ENCODE data around the gene SPATA9. TPM values are rescaled to one million over a fixed set of nuclear protein-coding genes. Genes with fewer than 3 reads are reported as not detected.
A peak's percentile ranks its signal among the peaks of the same experiment; 100 is the strongest.

Gene SPATA9
- total RNA-seq, 1 experiment from 2014 or later = 0.34 TPM

GRCh38 chr5:95624368-95624767 lies 58.4 kb downstream of the SPATA9 start:
- POLR2A ChIA-PET = no interaction called here
- no peaks in the 10 kb centered on the region for H3K36me3 Mint-ChIP-seq (ENCODE audit: insufficient read depth, unreplicated experiment)
- H3K27me3 Mint-ChIP-seq (ENCODE audit: insufficient read depth, unreplicated experiment) = peaks cover 9% of the 10 kb centered on the region
- H3K4me1 Mint-ChIP-seq (ENCODE audit: low read depth, unreplicated experiment) = no peaks in the 10 kb centered on the region
- H3K9me3 ChIP-seq = no peaks in the 10 kb centered on the region
- no TSS peak for BruUV-seq (replicated peaks)
- no peak for DNase-seq
- intact Hi-C loops (cut with micrococcal nuclease; ENCODE audit: unreplicated experiment) = no loop called here
- CTCF ChIA-PET = no interaction called here
- H3K27me3 ChIP-seq (replicated peaks; ENCODE audit: control insufficient read depth, insufficient read depth, low read length) = no peaks in the 10 kb centered on the region
- no peak overlapping the region for H3K4me3 Mint-ChIP-seq (ENCODE audit: unreplicated experiment)
- H3K36me3 ChIP-seq (ENCODE audit: control insufficient read depth, insufficient read depth, low read length) = no peaks in the 10 kb centered on the region
- no peak overlapping the region for H3K4me3 ChIP-seq (ENCODE audit: low read depth, low read length)
- TF ChIP-seq, protein P1, sequence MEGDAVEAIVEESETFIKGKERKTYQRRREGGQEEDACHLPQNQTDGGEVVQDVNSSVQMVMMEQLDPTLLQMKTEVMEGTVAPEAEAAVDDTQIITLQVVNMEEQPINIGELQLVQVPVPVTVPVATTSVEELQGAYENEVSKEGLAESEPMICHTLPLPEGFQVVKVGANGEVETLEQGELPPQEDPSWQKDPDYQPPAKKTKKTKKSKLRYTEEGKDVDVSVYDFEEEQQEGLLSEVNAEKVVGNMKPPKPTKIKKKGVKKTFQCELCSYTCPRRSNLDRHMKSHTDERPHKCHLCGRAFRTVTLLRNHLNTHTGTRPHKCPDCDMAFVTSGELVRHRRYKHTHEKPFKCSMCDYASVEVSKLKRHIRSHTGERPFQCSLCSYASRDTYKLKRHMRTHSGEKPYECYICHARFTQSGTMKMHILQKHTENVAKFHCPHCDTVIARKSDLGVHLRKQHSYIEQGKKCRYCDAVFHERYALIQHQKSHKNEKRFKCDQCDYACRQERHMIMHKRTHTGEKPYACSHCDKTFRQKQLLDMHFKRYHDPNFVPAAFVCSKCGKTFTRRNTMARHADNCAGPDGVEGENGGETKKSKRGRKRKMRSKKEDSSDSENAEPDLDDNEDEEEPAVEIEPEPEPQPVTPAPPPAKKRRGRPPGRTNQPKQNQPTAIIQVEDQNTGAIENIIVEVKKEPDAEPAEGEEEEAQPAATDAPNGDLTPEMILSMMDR (IDR thresholded peaks at IDR 0.05; ENCODE audit: insufficient read depth in 1 of 2, low read depth in 1 of 2, low read length in 1 of 2, severe bottlenecking in 1 of 2, unreplicated experiment in 1 of 2) = no peak
- peaks cover 3% of the 10 kb centered on the region for H3K9me3 Mint-ChIP-seq (ENCODE audit: unreplicated experiment)
- no peaks in the 10 kb centered on the region for H3K4me1 ChIP-seq
- no peak overlapping the region for H3K27ac Mint-ChIP-seq (ENCODE audit: unreplicated experiment)

GRCh38 chr5:95623706-95624105 lies 59.1 kb downstream of the SPATA9 start:
- Mint-ChIP-seq H3K4me3 (ENCODE audit: unreplicated experiment) (no peak overlapping the region), H3K4me1 (ENCODE audit: low read depth, unreplicated experiment) (no peaks in the 10 kb centered on the region), H3K27ac (ENCODE audit: unreplicated experiment) (no peak overlapping the region), H3K36me3 (ENCODE audit: insufficient read depth, unreplicated experiment) (no peaks in the 10 kb centered on the region), H3K9me3 (ENCODE audit: unreplicated experiment) (no peaks in the 10 kb centered on the region), H3K27me3 (ENCODE audit: insufficient read depth, unreplicated experiment) (peaks cover 9% of the 10 kb centered on the region)
- intact Hi-C loops (cut with micrococcal nuclease; ENCODE audit: unreplicated experiment) = no loop called here
- Histone ChIP-seq H3K36me3 (ENCODE audit: control insufficient read depth, insufficient read depth, low read length) (no peaks in the 10 kb centered on the region), H3K9me3 (no peaks in the 10 kb centered on the region), H3K4me3 (ENCODE audit: low read depth, low read length) (no peak overlapping the region), H3K27me3 (replicated peaks; ENCODE audit: control insufficient read depth, insufficient read depth, low read length) (no peaks in the 10 kb centered on the region), H3K4me1 (no peaks in the 10 kb centered on the region)
- POLR2A ChIA-PET = no interaction called here
- CTCF ChIA-PET = no interaction called here
- no TSS peak for BruUV-seq (replicated peaks)
- DNase-seq = no peak
- TF ChIP-seq, protein P1 (IDR thresholded peaks at IDR 0.05; ENCODE audit: insufficient read depth in 1 of 2, low read depth in 1 of 2, low read length in 1 of 2, severe bottlenecking in 1 of 2, unreplicated experiment in 1 of 2) = no peak

DNA sequence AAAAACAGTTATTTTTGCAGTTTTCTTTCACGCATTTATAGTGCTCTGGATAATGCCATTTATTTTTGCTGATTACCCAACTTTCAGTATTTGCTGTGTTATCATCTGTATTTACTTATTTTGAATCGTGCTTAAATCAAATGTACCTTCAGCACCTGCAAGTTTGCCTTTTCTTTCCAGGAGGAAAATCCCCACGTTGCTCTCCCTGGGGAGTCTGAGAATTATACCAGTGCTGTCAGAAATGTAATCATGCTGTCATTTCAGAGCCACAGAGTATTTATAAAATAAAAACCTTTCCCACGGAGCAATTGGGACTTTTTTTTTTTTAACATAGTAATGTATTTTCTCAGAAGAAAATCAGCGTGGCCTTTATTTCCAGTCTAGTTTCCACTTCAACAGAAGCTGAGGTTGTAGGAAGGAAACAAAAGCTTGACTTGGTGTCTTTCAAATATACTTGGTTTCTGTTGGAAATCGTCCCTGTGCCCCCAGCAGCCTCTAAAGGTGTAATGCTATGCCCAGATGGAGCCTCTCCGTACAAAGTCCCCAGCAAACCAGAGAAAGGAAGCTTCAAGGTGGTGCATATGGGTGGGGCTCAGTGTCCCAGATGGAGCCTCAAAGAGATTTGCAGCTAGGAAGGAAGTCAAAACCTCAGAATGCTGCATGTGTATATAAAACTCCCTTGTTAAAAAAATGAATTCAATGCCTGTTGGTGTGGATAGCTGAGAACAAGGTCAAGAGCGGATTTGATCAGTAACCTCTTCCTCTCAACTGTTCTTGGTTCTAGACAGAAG lies 60.8 kb downstream of the SPATA9 start:
- H3K36me3 Mint-ChIP-seq (ENCODE audit: insufficient read depth, unreplicated experiment) = no peaks in the 10 kb centered on the region
- CTCF ChIA-PET = interaction anchor here (0.7 kb wide), 1 partner anchor 25 kb away, joined by 3 read pairs; the partner anchor contains the start of gene RFESD
- no peak overlapping the region; the same call in 1 of the 2 replicates for H3K4me3 ChIP-seq (ENCODE audit: low read depth, low read length)
- H3K36me3 ChIP-seq (ENCODE audit: control insufficient read depth, insufficient read depth, low read length) = no peaks in the 10 kb centered on the region
- TF ChIP-seq, protein P1 (IDR thresholded peaks at IDR 0.05; ENCODE audit: insufficient read depth in 1 of 2, low read depth in 1 of 2, low read length in 1 of 2, severe bottlenecking in 1 of 2, unreplicated experiment in 1 of 2) = no peak
- peak overlapping the region; percentile 30 for H3K27ac Mint-ChIP-seq (ENCODE audit: unreplicated experiment)
- H3K4me1 Mint-ChIP-seq (ENCODE audit: low read depth, unreplicated experiment) = no peaks in the 10 kb centered on the region
- intact Hi-C loops (cut with micrococcal nuclease; ENCODE audit: unreplicated experiment) = no loop called here
- no peaks in the 10 kb centered on the region for H3K27me3 ChIP-seq (replicated peaks; ENCODE audit: control insufficient read depth, insufficient read depth, low read length)
- BruUV-seq (replicated peaks) = no TSS peak
- no peaks in the 10 kb centered on the region for H3K9me3 Mint-ChIP-seq (ENCODE audit: unreplicated experiment)
- peaks cover 12% of the 10 kb centered on the region for H3K27me3 Mint-ChIP-seq (ENCODE audit: insufficient read depth, unreplicated experiment)
- POLR2A ChIA-PET = interaction anchor here (0.6 kb wide), 1 partner anchor 19 kb away, joined by 3 read pairs; no protein-coding TSS in a partner anchor
- H3K4me1 ChIP-seq = no peaks in the 10 kb centered on the region
- peak overlapping the region; percentile 73 for H3K4me3 Mint-ChIP-seq (ENCODE audit: unreplicated experiment)
- H3K9me3 ChIP-seq = no peaks in the 10 kb centered on the region
- DNase-seq = no peak

Measured in Caco-2 (cell line).